Effector memory CD8-positive, alpha-beta T cell (primary cell): ENCODE data around the gene PDILT.
"Not testable (repeated sequence)": the region's sequence is repeated elsewhere in the genome, so short reads cannot be mapped to it uniquely, and the experiment has no call there.

ENCODE experiments used
- ATAC-seq: fragments of 150-1000 bp; cut with Tn5 transposase; replicated peaks from 2 replicates; pipeline ENCODE4 v1.10.0; 2021; ENCODE audit warnings: mild to moderate bottlenecking, moderate library complexity
- DNase-seq, 3 experiments: peaks; one replicate each; pipeline ENCODE4 v3.0.0; 2021
- H3K27ac Mint-ChIP-seq, 2 donors: one replicate each; pipeline ENCODE4 v1.8.0; 2022; ENCODE audit warnings: mild to moderate bottlenecking in 2 of 2, mixed read lengths in 2 of 2, moderate library complexity in 2 of 2
- H3K27me3 Mint-ChIP-seq, 2 donors: one replicate each; pipeline ENCODE4 v1.8.0; 2022; ENCODE audit warnings: mixed read lengths in 2 of 2
- H3K36me3 Mint-ChIP-seq: one replicate; pipeline ENCODE4 v1.8.0; 2022; ENCODE audit warnings: mild to moderate bottlenecking, moderate library complexity, mixed read lengths; ENCODE audit not compliant: insufficient read depth
- H3K4me1 Mint-ChIP-seq, 2 donors: one replicate each; pipeline ENCODE4 v1.8.0; 2022; ENCODE audit warnings: low read depth in 2 of 2, mixed read lengths in 2 of 2
- H3K4me3 Mint-ChIP-seq, 2 donors: one replicate each; pipeline ENCODE4 v1.8.0; 2022; ENCODE audit warnings: mild to moderate bottlenecking in 2 of 2, mixed read lengths in 2 of 2, moderate library complexity in 2 of 2
- H3K9me3 Mint-ChIP-seq, 2 donors: one replicate each; pipeline ENCODE4 v1.8.0; 2022; ENCODE audit warnings: mixed read lengths in 2 of 2

The PDILT gene

GRCh38 chr16:20320178-20320577, 84.4 kb downstream of the PDILT start:
- no peaks in the 10 kb centered on the region for H3K36me3 Mint-ChIP-seq
- H3K9me3 Mint-ChIP-seq = no peaks in the 10 kb centered on the region
- no peaks in the 10 kb centered on the region for H3K4me1 Mint-ChIP-seq
- H3K4me3 Mint-ChIP-seq = no peak overlapping the region
- no peak overlapping the region for H3K27ac Mint-ChIP-seq
- H3K27me3 Mint-ChIP-seq = peaks cover 0 to 7% of the 10 kb centered on the region in 2 donors
- no peak for DNase-seq
- ATAC-seq = no peak

GRCh38 chr16:20319406-20319805, 85.1 kb downstream of the PDILT start:
- no peak overlapping the region for H3K27ac Mint-ChIP-seq

GRCh38 chr16:20318437-20318836, 86.1 kb downstream of the PDILT start:
- no peak overlapping the region for H3K4me3 Mint-ChIP-seq
- no peak overlapping the region for H3K27ac Mint-ChIP-seq
- ATAC-seq (no peak), DNase-seq (no peak)
- no peaks in the 10 kb centered on the region for H3K36me3 Mint-ChIP-seq
- peaks cover 0 to 7% of the 10 kb centered on the region in 2 donors for H3K27me3 Mint-ChIP-seq
- no peaks in the 10 kb centered on the region for H3K9me3 Mint-ChIP-seq
- H3K4me1 Mint-ChIP-seq = no peaks in the 10 kb centered on the region

More at GRCh38 chr16:20319406-20319805, 85.1 kb downstream of the PDILT start:
- no peaks in the 10 kb centered on the region for H3K9me3 Mint-ChIP-seq
- no peak for DNase-seq
- no peak for ATAC-seq
- no peak overlapping the region for H3K4me3 Mint-ChIP-seq
- peaks cover 0 to 7% of the 10 kb centered on the region in 2 donors for H3K27me3 Mint-ChIP-seq
- no peaks in the 10 kb centered on the region for H3K4me1 Mint-ChIP-seq
- no peaks in the 10 kb centered on the region for H3K36me3 Mint-ChIP-seq

- Mint-ChIP-seq H3K27me3 (peaks cover 0 to 7% of the 10 kb centered on the region in 2 donors), H3K9me3 (no peaks in the 10 kb centered on the region), H3K4me1 (no peaks in the 10 kb centered on the region), H3K4me3 (no peak overlapping the region), H3K27ac (no peak overlapping the region), H3K36me3 (no peaks in the 10 kb centered on the region)
- DNase-seq (no peak), ATAC-seq (no peak)
Measured at GRCh38 chr16:20318006-20318405, 86.5 kb downstream of the PDILT start.

GRCh38 chr16:20317117-20317516, 87.4 kb downstream of the PDILT start:
- ATAC-seq = no peak
- Mint-ChIP-seq H3K36me3 (no peaks in the 10 kb centered on the region), H3K4me1 (no peaks in the 10 kb centered on the region), H3K4me3 (no peak overlapping the region), H3K27ac (no peak overlapping the region), H3K27me3 (peaks cover 0 to 7% of the 10 kb centered on the region in 2 donors), H3K9me3 (no peaks in the 10 kb centered on the region)
- DNase-seq = no peak

- no peaks in the 10 kb centered on the region for H3K36me3 Mint-ChIP-seq
- no peaks in the 10 kb centered on the region for H3K4me1 Mint-ChIP-seq
- ATAC-seq = no peak
- H3K4me3 Mint-ChIP-seq = no peak overlapping the region
- no peak for DNase-seq
- peaks cover 0 to 7% of the 10 kb centered on the region in 2 donors for H3K27me3 Mint-ChIP-seq
- no peak overlapping the region for H3K27ac Mint-ChIP-seq
- no peaks in the 10 kb centered on the region for H3K9me3 Mint-ChIP-seq
Measured at GRCh38 chr16:20316715-20317114, 87.8 kb downstream of the PDILT start.

GRCh38 chr16:20315764-20316163, 88.8 kb downstream of the PDILT start:
- ATAC-seq = no peak
- Mint-ChIP-seq H3K4me1 (no peaks in the 10 kb centered on the region), H3K4me3 (no peak overlapping the region), H3K27ac (no peak overlapping the region), H3K36me3 (no peaks in the 10 kb centered on the region), H3K27me3 (peaks cover 0 to 7% of the 10 kb centered on the region in 2 donors), H3K9me3 (no peaks in the 10 kb centered on the region)
- no peak for DNase-seq

- DNase-seq (no peak), ATAC-seq (no peak)
- Mint-ChIP-seq H3K36me3 (no peaks in the 10 kb centered on the region), H3K27ac (no peak overlapping the region), H3K4me3 (no peak overlapping the region), H3K4me1 (no peaks in the 10 kb centered on the region), H3K9me3 (no peaks in the 10 kb centered on the region), H3K27me3 (peaks cover 0 to 7% of the 10 kb centered on the region in 2 donors)
Measured at GRCh38 chr16:20314575-20314974, 90.0 kb downstream of the PDILT start.

GRCh38 chr16:20313741-20314140, 90.8 kb downstream of the PDILT start:
- Mint-ChIP-seq H3K27ac (no peak overlapping the region), H3K9me3 (no peaks in the 10 kb centered on the region), H3K4me3 (no peak overlapping the region), H3K27me3 (peaks cover 0 to 7% of the 10 kb centered on the region in 2 donors), H3K4me1 (no peaks in the 10 kb centered on the region), H3K36me3 (no peaks in the 10 kb centered on the region)
- DNase-seq = no peak
- no peak for ATAC-seq

- not testable (repeated sequence) for H3K27ac Mint-ChIP-seq, H3K36me3 Mint-ChIP-seq, H3K9me3 Mint-ChIP-seq, DNase-seq, H3K4me1 Mint-ChIP-seq, ATAC-seq, H3K4me3 Mint-ChIP-seq
- peaks cover 6 to 16% of the 10 kb centered on the region in 2 donors for H3K27me3 Mint-ChIP-seq
Measured at GRCh38 chr16:20312536-20313095, 91.9 kb downstream of the PDILT start.

GRCh38 chr16:20311548-20311947, 93.0 kb downstream of the PDILT start:
- H3K27me3 Mint-ChIP-seq = peaks cover 7 to 10% of the 10 kb centered on the region in 2 donors
- H3K4me1 Mint-ChIP-seq = no peaks in the 10 kb centered on the region
- H3K4me3 Mint-ChIP-seq = no peak overlapping the region
- no peaks in the 10 kb centered on the region for H3K36me3 Mint-ChIP-seq
- H3K27ac Mint-ChIP-seq = no peak overlapping the region
- no peaks in the 10 kb centered on the region for H3K9me3 Mint-ChIP-seq
- ATAC-seq (no peak), DNase-seq (no peak)

GRCh38 chr16:20310421-20311395, 93.8 kb downstream of the PDILT start:
- ATAC-seq (no peak), DNase-seq (no peak)
- peaks cover 9 to 11% of the 10 kb centered on the region in 2 donors for H3K27me3 Mint-ChIP-seq
- no peaks in the 10 kb centered on the region for H3K4me1 Mint-ChIP-seq
- H3K36me3 Mint-ChIP-seq = no peaks in the 10 kb centered on the region
- no peak overlapping the region for H3K27ac Mint-ChIP-seq
- no peak overlapping the region for H3K4me3 Mint-ChIP-seq
- no peaks in the 10 kb centered on the region for H3K9me3 Mint-ChIP-seq

- no peak for ATAC-seq
- no peak overlapping the region for H3K4me3 Mint-ChIP-seq
- no peaks in the 10 kb centered on the region for H3K36me3 Mint-ChIP-seq
Measured at GRCh38 chr16:20309786-20310185, 94.8 kb downstream of the PDILT start.

More at GRCh38 chr16:20309786-20310185, 94.8 kb downstream of the PDILT start:
- Mint-ChIP-seq H3K4me1 (no peaks in the 10 kb centered on the region), H3K27ac (no peak overlapping the region), H3K9me3 (no peaks in the 10 kb centered on the region), H3K27me3 (peaks cover 9 to 11% of the 10 kb centered on the region in 2 donors)
- no peak for DNase-seq
